Activated CD4-positive, alpha-beta T cell treated with anti-CD3 and anti-CD28 coated beads for 1 hour (primary cell): Measurements from ENCODE around the gene TMEM143.
"Not testable (repeated sequence)": the region's sequence is repeated elsewhere in the genome, so short reads cannot be mapped to it uniquely, and the experiment has no call there.

Source experiments
- DNase-seq: peaks from one replicate; pipeline ENCODE4 v3.0.0-alpha.2; 2020

The TMEM143 gene

GRCh38 chr19:48390188-48391099 is 26.7 kb upstream of the TMEM143 start:
- DNase-seq, result peak; percentile 54

GRCh38 chr19:48386981-48387380 is 23.2 kb upstream of the TMEM143 start:
- DNase-seq, result no peak

- DNase-seq, result no peak
Measured at GRCh38 chr19:48385461-48386087, 21.8 kb upstream of the TMEM143 start.

- no peak for DNase-seq
Measured at GRCh38 chr19:48382286-48382685, 18.5 kb upstream of the TMEM143 start.

- DNase-seq, result no peak
Measured at GRCh38 chr19:48381178-48381950, 17.6 kb upstream of the TMEM143 start.

- DNase-seq, result no peak
Measured at GRCh38 chr19:48379058-48379457, 15.3 kb upstream of the TMEM143 start.

GRCh38 chr19:48378194-48378570 is 14.4 kb upstream of the TMEM143 start:
- no peak for DNase-seq

GRCh38 chr19:48373567-48373966 is 9.8 kb upstream of the TMEM143 start:
- no peak for DNase-seq

GRCh38 chr19:48372904-48373303 is 9.2 kb upstream of the TMEM143 start:
- no peak for DNase-seq

- not testable (repeated sequence) for DNase-seq
Measured at GRCh38 chr19:48371771-48372170, 8.0 kb upstream of the TMEM143 start.

GRCh38 chr19:48371367-48371766 is 7.6 kb upstream of the TMEM143 start:
- DNase-seq, result no peak

GRCh38 chr19:48370955-48371354 is 7.2 kb upstream of the TMEM143 start:
- DNase-seq, result no peak

- no peak for DNase-seq
Measured at GRCh38 chr19:48368936-48369335, 5.2 kb upstream of the TMEM143 start.

GRCh38 chr19:48367855-48368254 is 4.1 kb upstream of the TMEM143 start:
- no peak for DNase-seq

GRCh38 chr19:48365602-48366001 is 1.9 kb upstream of the TMEM143 start:
- DNase-seq, result no peak

GRCh38 chr19:48364598-48365348 is 1.0 kb upstream of the TMEM143 start:
- no peak for DNase-seq

- DNase-seq, result no peak
Measured at GRCh38 chr19:48363500-48363809, 285 bp downstream of the TMEM143 start.

- DNase-seq, result peak; percentile 83
Measured at GRCh38 chr19:48362716-48363499, 832 bp downstream of the TMEM143 start.

- DNase-seq, result no peak
Measured at GRCh38 chr19:48361912-48362311, 1.8 kb downstream of the TMEM143 start.

- DNase-seq, result no peak
Measured at GRCh38 chr19:48359123-48359522, 4.6 kb downstream of the TMEM143 start.

- DNase-seq, result no peak
Measured at GRCh38 chr19:48355365-48355954, 8.3 kb downstream of the TMEM143 start.
